PFSK-1 (cell line): ENCODE results near the gene SMG6.

Source experiments
- FOXP2 ChIP-seq: optimal IDR thresholded peaks from 2 replicates; pipeline ENCODE3; 2011; ENCODE audit warnings: borderline replicate concordance, control low read depth, inconsistent platforms; ENCODE audit not compliant: insufficient read depth; ENCODE audit errors: extremely low read length, extremely low read depth
- POLR2AphosphoS5 ChIP-seq: IDR thresholded peaks from 2 replicates; pipeline ENCODE4 v1.6.1; 2012; ENCODE audit warnings: low read depth, mild to moderate bottlenecking, control low read depth, low read length, moderate library complexity
- REST ChIP-seq, 2 experiments: IDR thresholded peaks; 2 replicates each; pipeline versions ENCODE4 v1.6.1 to v1.8.0; 2011 to 2012; ENCODE audit warnings: low read depth in 2 of 2, low read length in 2 of 2, control low read depth in 1 of 2, inconsistent platforms in 1 of 2, mild to moderate bottlenecking in 1 of 2, moderate library complexity in 1 of 2; ENCODE audit not compliant: insufficient read depth in 1 of 2
- SIN3A ChIP-seq: IDR thresholded peaks from 2 replicates; pipeline ENCODE4 v1.6.1; 2012; ENCODE audit warnings: mild to moderate bottlenecking, low read length, moderate library complexity, borderline replicate concordance; ENCODE audit not compliant: insufficient read depth
- TAF1 ChIP-seq: IDR thresholded peaks from 2 replicates; pipeline ENCODE4 v1.6.1; 2012; ENCODE audit warnings: low read length, control low read depth, borderline replicate concordance; ENCODE audit not compliant: insufficient read depth

SMG6 gene

GRCh38 chr17:2344528-2344927 is 40.9 kb upstream of the SMG6 start:
- no peak for TF ChIP-seq POLR2AphosphoS5
- no peak for TF ChIP-seq REST (IDR thresholded peaks at IDR 0.05; ENCODE audit: insufficient read depth in 1 of 2, low read depth in 2 of 2, low read length in 2 of 2)
- no peak for TF ChIP-seq SIN3A
- TF ChIP-seq FOXP2, result no peak
- TF ChIP-seq TAF1, result no peak

GRCh38 chr17:2343421-2343820 is 39.8 kb upstream of the SMG6 start:
- TF ChIP-seq FOXP2 (no peak), POLR2AphosphoS5 (no peak), TAF1 (no peak), SIN3A (no peak)

GRCh38 chr17:2338315-2338657 is 34.7 kb upstream of the SMG6 start:
- TF ChIP-seq SIN3A (no peak), TAF1 (no peak), REST (IDR thresholded peaks at IDR 0.05; ENCODE audit: insufficient read depth in 1 of 2, low read depth in 2 of 2, low read length in 2 of 2) (no peak), FOXP2 (no peak), POLR2AphosphoS5 (no peak)

- TF ChIP-seq POLR2AphosphoS5 (no peak), TAF1 (0 out of 2 replicates have a peak, but pooled peaks have one; percentile 20)
Observed at GRCh38 chr17:2337544-2338314, 34.1 kb upstream of the SMG6 start.

GRCh38 chr17:2336852-2337543 is 33.4 kb upstream of the SMG6 start, which contains the start of gene SGSM2:
SGSM2 (plus strand) TSS chr17:2337501; CDS start chr17:2337689, 188 bp downstream.
- TF ChIP-seq SIN3A (no peak), FOXP2 (no peak), POLR2AphosphoS5 (no peak), TAF1 (no peak), REST (IDR thresholded peaks at IDR 0.05; ENCODE audit: insufficient read depth in 1 of 2, low read depth in 2 of 2, low read length in 2 of 2) (no peak)

- TF ChIP-seq FOXP2 (peak; percentile 86), POLR2AphosphoS5 (peak; percentile 96), TAF1 (peak; percentile 97), REST (IDR thresholded peaks at IDR 0.05; ENCODE audit: insufficient read depth in 1 of 2, low read depth in 2 of 2, low read length in 2 of 2) (peak; percentile 58 to 65), SIN3A (peak; percentile 93; the same call in 1 of the 2 replicates)
Observed at GRCh38 chr17:2336215-2336851, 32.7 kb upstream of the SMG6 start, which contains the start of gene TSR1. TSR1 (minus strand) TSS chr17:2336457; CDS start chr17:2336427, 30 bp downstream.
